Lung microvascular endothelial cell (primary cell): Measurements from ENCODE around the gene LMX1B. TPM values are rescaled to one million over a fixed set of nuclear protein-coding genes. Genes with fewer than 3 reads are reported as not detected.

Source experiments
- DNase-seq, 2 donors: peaks; one replicate each; pipeline versions ENCODE4 v3.0.0 to v3.0.0-alpha.2; 2010; ENCODE audit warnings: low read depth in 2 of 2
- total RNA-seq: library from RNA; depleted of rRNA; stranded (reverse); fragments of >200 nt; gene quantifications from 2 replicates; pipeline ENCODE4 v1.2.1, GENCODE V29; 2014

LMX1B gene
- total RNA-seq, 1 donor from 2014 or later, result not detected

GRCh38 chr9:126617823-126618165, 4.1 kb downstream of the LMX1B start:
- DNase-seq, result no peak

- DNase-seq, result no peak
These were observed 4.5 kb downstream of the LMX1B start for GRCh38 chr9:126618190-126618584.

GRCh38 chr9:126618585-126619360, 5.0 kb downstream of the LMX1B start:
- no peak for DNase-seq

- no peak for DNase-seq
These were observed 5.8 kb downstream of the LMX1B start for GRCh38 chr9:126619361-126620135.

- no peak for DNase-seq
These were observed 6.8 kb downstream of the LMX1B start for GRCh38 chr9:126620478-126620877.

- DNase-seq, result no peak
These were observed 7.6 kb downstream of the LMX1B start for GRCh38 chr9:126621061-126621918.

GRCh38 chr9:126621919-126622735, 8.4 kb downstream of the LMX1B start:
- DNase-seq, result no peak

GRCh38 chr9:126623314-126623666, 9.6 kb downstream of the LMX1B start:
- no peak for DNase-seq

GRCh38 chr9:126623667-126624478, 10.1 kb downstream of the LMX1B start:
- no peak for DNase-seq

- no peak for DNase-seq
These were observed 10.7 kb downstream of the LMX1B start for GRCh38 chr9:126624479-126624826.

GRCh38 chr9:126624912-126625311, 11.2 kb downstream of the LMX1B start:
- no peak for DNase-seq

GRCh38 chr9:126625329-126626126, 11.8 kb downstream of the LMX1B start:
- no peak for DNase-seq

- no peak for DNase-seq
These were observed 12.6 kb downstream of the LMX1B start for GRCh38 chr9:126626127-126626925.

- no peak for DNase-seq
These were observed 13.2 kb downstream of the LMX1B start for GRCh38 chr9:126626926-126627233.

GRCh38 chr9:126628146-126628545, 14.4 kb downstream of the LMX1B start:
- DNase-seq, result no peak

- DNase-seq, result no peak
These were observed 15.4 kb downstream of the LMX1B start for GRCh38 chr9:126628969-126629674.

GRCh38 chr9:126630458-126631237, 16.9 kb downstream of the LMX1B start:
- no peak for DNase-seq

- peak in 1 of 2 donors; percentile 10 for DNase-seq
These were observed 17.5 kb downstream of the LMX1B start for GRCh38 chr9:126631254-126631653.
